Stimulated activated CD4-positive, alpha-beta T cell treated with anti-CD3 and anti-CD28 coated beads, TNF-alpha, amount 100 ng/mL, for 1 hour (primary cell): Measurements from ENCODE around the gene HPGDS.

Experiments
- DNase-seq, 3 donors: peaks; one replicate each; pipeline ENCODE4 v3.0.0-alpha.2; 2020; ENCODE audit warnings: low read depth in 3 of 3, low spot score in 1 of 3

The HPGDS gene

GRCh38 chr4:94262163-94263016 is 80.2 kb downstream of the HPGDS start:
- DNase-seq = no peak

GRCh38 chr4:94256828-94257227 is 85.8 kb downstream of the HPGDS start:
- DNase-seq = no peak

- no peak for DNase-seq
Measured at GRCh38 chr4:94256144-94256783, 86.4 kb downstream of the HPGDS start.

GRCh38 chr4:94253036-94253435 is 89.6 kb downstream of the HPGDS start:
- no peak for DNase-seq

- no peak for DNase-seq
Measured at GRCh38 chr4:94251094-94251493, 91.5 kb downstream of the HPGDS start.
